PC-9 (cell line): ENCODE data around the gene COL4A6. TPM values are rescaled to one million over a fixed set of nuclear protein-coding genes. Genes with fewer than 3 reads are reported as not detected.
"Not testable (repeated sequence)": the region's sequence is repeated elsewhere in the genome, so short reads cannot be mapped to it uniquely, and the experiment has no call there.

Experiments used
- Bru-seq: library from RNA; stranded (reverse); fragments of 400-500 nt; gene quantifications from one replicate; lab custom pipeline; 2021; lab: Mats Ljungman, UMichigan
- BruChase-seq, 2 experiments: library from RNA; stranded (reverse); fragments of 400-500 nt; gene quantifications; one replicate each; lab custom pipeline; 2021; lab: Mats Ljungman, UMichigan
- BruUV-seq: library from RNA; stranded (reverse); fragments of 400-500 nt; replicated peaks from 2 replicates; lab custom pipeline; 2021; lab: Mats Ljungman, UMichigan
- CTCF ChIA-PET: fragments of 300-600 bp; sonication (Branson Sonifier 250); formaldehyde crosslinking; loops from one replicate; lab custom pipeline; 2022; ENCODE audit warnings: antibody characterized with exemption; lab: Charles Lee
- POLR2A ChIA-PET: fragments of 300-600 bp; sonication (Branson Sonifier 250); formaldehyde crosslinking; loops from one replicate; lab custom pipeline; 2022; ENCODE audit warnings: antibody characterized with exemption; ENCODE audit not compliant: unreplicated experiment; lab: Charles Lee
- DNase-seq, 2 experiments: peaks; one replicate each; pipeline versions ENCODE4 v3.0.0 to v3.0.0-alpha.2; 2015 to 2022; ENCODE audit warnings: mixed read lengths in 1 of 2
- H2AFZ ChIP-seq: fragments of 200-600 bp; sonication (generic); 2 replicates; pipeline ENCODE4 v1.8.1; 2017; ENCODE audit warnings: antibody characterized with exemption
- H3F3A ChIP-seq: fragments of 200-600 bp; sonication (generic); 2 replicates; pipeline ENCODE4 v1.8.1; 2017; ENCODE audit warnings: antibody characterized with exemption, mild to moderate bottlenecking, low read depth; ENCODE audit not compliant: insufficient read depth
- H3K27ac ChIP-seq: fragments of 200-600 bp; sonication (generic); 2 replicates; pipeline ENCODE4 v1.6.1; 2016; ENCODE audit warnings: mixed run types
- H3K27me3 ChIP-seq: fragments of 200-600 bp; sonication (generic); 2 replicates; pipeline ENCODE4 v1.6.1; 2016; ENCODE audit warnings: low read depth, mixed run types; ENCODE audit not compliant: insufficient read depth
- H3K36me3 ChIP-seq: fragments of 200-600 bp; sonication (generic); 2 replicates; pipeline ENCODE4 v1.6.1; 2016; ENCODE audit warnings: low read depth, mixed run types
- H3K4me1 ChIP-seq: fragments of 200-600 bp; sonication (generic); replicated peaks from 2 replicates; pipeline ENCODE4 v1.6.1; 2016; ENCODE audit warnings: mixed run types; ENCODE audit not compliant: insufficient read depth
- H3K4me2 ChIP-seq: fragments of 200-600 bp; sonication (generic); 2 replicates; pipeline ENCODE4 v1.6.1; 2017; ENCODE audit warnings: mixed run types
- H3K4me3 ChIP-seq: fragments of 200-600 bp; sonication (generic); 2 replicates; pipeline ENCODE4 v1.6.1; 2016; ENCODE audit warnings: mixed run types
- H3K79me2 ChIP-seq: fragments of 200-600 bp; sonication (generic); 2 replicates; pipeline ENCODE4 v1.6.1; 2017; ENCODE audit warnings: low read depth, mixed run types
- H3K9me2 ChIP-seq: fragments of 200-600 bp; sonication (generic); 2 replicates; pipeline ENCODE4 v1.8.1; 2017; ENCODE audit warnings: mild to moderate bottlenecking; ENCODE audit not compliant: insufficient read depth
- H3K9me3 ChIP-seq: fragments of 200-600 bp; sonication (generic); 2 replicates; pipeline ENCODE4 v1.8.1; 2016; ENCODE audit warnings: low read depth; ENCODE audit not compliant: insufficient read depth
- H4K20me1 ChIP-seq: fragments of 200-600 bp; sonication (generic); 2 replicates; pipeline ENCODE4 v1.8.1; 2017; ENCODE audit not compliant: insufficient read depth
- CTCF ChIP-seq: fragments of 200-600 bp; sonication (generic); conservative IDR thresholded peaks from 2 replicates; pipeline ENCODE4 v1.6.1; 2017; ENCODE audit warnings: mixed run types, antibody characterized with exemption, mild to moderate bottlenecking, moderate library complexity
- EZH2 ChIP-seq: fragments of 200-600 bp; sonication (generic); IDR thresholded peaks from 2 replicates; pipeline ENCODE4 v1.8.0; 2017; ENCODE audit warnings: antibody characterized with exemption, low read depth
- intact Hi-C: fragments of 100-400 bp; cut with micrococcal nuclease; formaldehyde crosslinking; loops from one replicate; pipeline ENCODE4 v1.10.0; 2022; ENCODE audit not compliant: unreplicated experiment
- long read RNA-seq: library from polyadenylated mRNA; stranded (forward); transcript quantifications from one replicate; pipeline ENCODE4 v2.0.0, GENCODE V29; 2022
- total RNA-seq: library from RNA; stranded (reverse); gene quantifications from 2 replicates; pipeline ENCODE4 v1.2.3, GENCODE V29; 2021

Gene COL4A6
- total RNA-seq (13.6 and 15.5 TPM in 2 replicates), Bru-seq, nascent RNA (percentile 53 among the genes with signal in this experiment), BruChase-seq, experiment 1, labeled RNA remaining after a 2-hour chase (percentile 46 among the genes with signal in this experiment), BruChase-seq, experiment 2, labeled RNA remaining after a 6-hour chase (percentile 45 among the genes with signal in this experiment)
- long read RNA-seq, partial matches to known transcripts, result 5 of 11 reads
- long read RNA-seq, other reads (novel, unspliced or antisense), result 6 of 11 reads

GRCh38 chrX:108438110-108438623, at the start of gene COL4A6:
COL4A6 (minus strand) TSS chrX:108438422; CDS start chrX:108438196, 226 bp downstream.
- POLR2A ChIA-PET, result interaction anchor here (0.6 kb wide), 1 partner anchor 8 kb away, joined by 3 read pairs; no protein-coding TSS in a partner anchor
- CTCF ChIA-PET, result no interaction called here
- Histone ChIP-seq H3K27ac (no peak within 1 kb of the TSS), H3K9me3 (no peaks in the 10 kb centered on the region), H3K9me2 (no peaks in the 10 kb centered on the region), H4K20me1 (no peaks in the 10 kb centered on the region), H3K4me2 (peak within 1 kb of the TSS; percentile 83), H3K27me3 (no peaks in the 10 kb centered on the region), H3K79me2 (peaks cover 19% of the 10 kb centered on the region; the same call in 1 of the 2 replicates), H2AFZ (peak within 1 kb of the TSS; percentile 96), H3K4me1 (peaks cover 26% of the 10 kb centered on the region), H3F3A (no peaks in the 10 kb centered on the region), H3K4me3 (peak within 1 kb of the TSS; percentile 85), H3K36me3 (no peaks in the 10 kb centered on the region)
- no TSS peak for BruUV-seq
- peak in 1 of 2 experiments; percentile 46 for DNase-seq
- intact Hi-C loops, result loop anchor here (2.0 kb wide), 1 partner anchor 125 kb away; no protein-coding TSS in a partner anchor
- TF ChIP-seq CTCF (no peak), EZH2 (no peak)

GRCh38 chrX:108485960-108486359, 47.7 kb upstream of the COL4A6 start:
- H3K27ac ChIP-seq, result no peak overlapping the region
- POLR2A ChIA-PET, result no interaction called here
- CTCF ChIA-PET, result no interaction called here
- BruUV-seq, result no TSS peak
- TF ChIP-seq CTCF, result no peak
- TF ChIP-seq EZH2, result no peak
- intact Hi-C loops, result no loop called here
- no peaks in the 10 kb centered on the region; the same call in 1 of the 2 replicates for H4K20me1 ChIP-seq
- H3K4me3 ChIP-seq, result no peak overlapping the region
- H3K4me2 ChIP-seq, result no peak overlapping the region
- H3K79me2 ChIP-seq, result no peaks in the 10 kb centered on the region
- no peaks in the 10 kb centered on the region; the same call in 1 of the 2 replicates for H3K9me2 ChIP-seq
- H3K36me3 ChIP-seq, result no peaks in the 10 kb centered on the region
- H3F3A ChIP-seq, result peaks cover 6% of the 10 kb centered on the region; the same call in 1 of the 2 replicates
- DNase-seq, result no peak
- no peak overlapping the region for H2AFZ ChIP-seq
- peaks cover 3% of the 10 kb centered on the region; the same call in 1 of the 2 replicates for H3K9me3 ChIP-seq
- no peaks in the 10 kb centered on the region for H3K4me1 ChIP-seq
- no peaks in the 10 kb centered on the region for H3K27me3 ChIP-seq

- H3K9me3 ChIP-seq, result peaks cover 3% of the 10 kb centered on the region; the same call in 1 of the 2 replicates
- no peaks in the 10 kb centered on the region for H4K20me1 ChIP-seq
- POLR2A ChIA-PET, result interaction anchor here (0.5 kb wide), 1 partner anchor 1754 kb away, joined by 4 read pairs; no protein-coding TSS in a partner anchor
- H3K79me2 ChIP-seq, result no peaks in the 10 kb centered on the region
- no peak overlapping the region for H3K4me3 ChIP-seq
- no peaks in the 10 kb centered on the region for H3K27me3 ChIP-seq
- TF ChIP-seq EZH2, result no peak
- TF ChIP-seq CTCF, result no peak
- H3F3A ChIP-seq, result peaks cover 6% of the 10 kb centered on the region; the same call in 1 of the 2 replicates
- intact Hi-C loops, result no loop called here
- DNase-seq, result no peak
- no peak overlapping the region for H3K27ac ChIP-seq
- H3K4me2 ChIP-seq, result no peak overlapping the region
- H3K36me3 ChIP-seq, result no peaks in the 10 kb centered on the region
- BruUV-seq, result no TSS peak
- CTCF ChIA-PET, result no interaction called here
- no peaks in the 10 kb centered on the region for H3K4me1 ChIP-seq
- no peak overlapping the region for H2AFZ ChIP-seq
- no peaks in the 10 kb centered on the region for H3K9me2 ChIP-seq
Observed at GRCh38 chrX:108484251-108484650, 46.0 kb upstream of the COL4A6 start.

GRCh38 chrX:108481528-108481927, 43.3 kb upstream of the COL4A6 start:
- DNase-seq, H3F3A ChIP-seq, H3K4me3 ChIP-seq, H2AFZ ChIP-seq, H3K36me3 ChIP-seq, H3K4me1 ChIP-seq, CTCF ChIA-PET, H3K27ac ChIP-seq, H3K9me2 ChIP-seq, POLR2A ChIA-PET, H3K79me2 ChIP-seq, H3K27me3 ChIP-seq, H3K9me3 ChIP-seq, H3K4me2 ChIP-seq, BruUV-seq, H4K20me1 ChIP-seq, intact Hi-C loops: not testable (repeated sequence)
